CD14-positive monocyte (primary cell): ENCODE measurements around the gene CMC4. TPM values are rescaled to one million over a fixed set of nuclear protein-coding genes. Genes with fewer than 3 reads are reported as not detected.

Experiments
- DNase-seq, 3 donors: peaks; one replicate each; pipeline ENCODE4 v3.0.0-alpha.2; 2011 to 2022
- H2AFZ ChIP-seq: 2 replicates; pipeline ENCODE4 v1.6.0; 2012; ENCODE audit warnings: mild to moderate bottlenecking, low read depth, low read length, inconsistent platforms; ENCODE audit not compliant: insufficient read depth, poor library complexity, severe bottlenecking
- H3K27ac ChIP-seq, 2 donors: 1 replicate in 1 of 2; 2 replicates in 1 of 2; pipeline ENCODE4 v1.5.1; 2012 to 2013; ENCODE audit warnings: low read length in 2 of 2, control low read depth in 1 of 2, inconsistent platforms in 1 of 2, low read depth in 1 of 2, mild to moderate bottlenecking in 1 of 2
- H3K27me3 ChIP-seq, 2 donors: one replicate each; pipeline versions ENCODE4 v1.6.0 to v1.6.1; 2011 to 2013; ENCODE audit warnings: low read length in 2 of 2; ENCODE audit not compliant: control insufficient read depth in 2 of 2, insufficient read depth in 2 of 2
- H3K36me3 ChIP-seq, 2 donors: replicated peaks in 1 of 2; 1 replicate in 1 of 2; 2 replicates in 1 of 2; pipeline versions ENCODE4 v1.5.1 to v1.6.1; 2012 to 2013; ENCODE audit warnings: low read length in 2 of 2, control low read depth in 1 of 2, inconsistent platforms in 1 of 2, mild to moderate bottlenecking in 1 of 2; ENCODE audit not compliant: insufficient read depth in 2 of 2, control insufficient read depth in 1 of 2
- H3K4me1 ChIP-seq, 2 donors: 1 replicate in 1 of 2; 2 replicates in 1 of 2; pipeline versions ENCODE4 v1.5.1 to v1.6.1; 2012 to 2013; ENCODE audit warnings: low read length in 2 of 2, control low read depth in 1 of 2, inconsistent platforms in 1 of 2, mild to moderate bottlenecking in 1 of 2, moderate library complexity in 1 of 2; ENCODE audit not compliant: insufficient read depth in 2 of 2, control insufficient read depth in 1 of 2
- H3K4me2 ChIP-seq: replicated peaks from 2 replicates; pipeline ENCODE3; 2012; ENCODE audit warnings: low read length, moderate library complexity, mild to moderate bottlenecking; ENCODE audit not compliant: poor library complexity, severe bottlenecking; ENCODE audit errors: extremely low read depth
- H3K4me3 ChIP-seq, 3 experiments: fragments of 200-600 bp in 1 of 3; sonication (generic) in 1 of 3; replicated peaks in 1 of 3; 1 replicate in 2 of 3; 2 replicates in 1 of 3; pipeline ENCODE4 v1.5.1; 2011 to 2013; ENCODE audit warnings: low read length in 3 of 3, mild to moderate bottlenecking in 3 of 3, control low read depth in 2 of 3, low read depth in 2 of 3, inconsistent platforms in 1 of 3, moderate library complexity in 1 of 3
- H3K79me2 ChIP-seq: 2 replicates; pipeline ENCODE4 v1.6.0; 2012; ENCODE audit warnings: mild to moderate bottlenecking, control low read depth, inconsistent platforms, low read length, moderate library complexity; ENCODE audit not compliant: insufficient read depth
- H3K9ac ChIP-seq: 2 replicates; pipeline ENCODE4 v1.6.0; 2017; ENCODE audit warnings: low read length, mild to moderate bottlenecking; ENCODE audit not compliant: insufficient read depth, poor library complexity, severe bottlenecking
- H3K9me3 ChIP-seq, 2 donors: replicated peaks in 1 of 2; 1 replicate in 1 of 2; 2 replicates in 1 of 2; pipeline versions ENCODE4 v1.5.1 to v1.6.1; 2012 to 2013; ENCODE audit warnings: low read length in 2 of 2, control low read depth in 1 of 2; ENCODE audit not compliant: control insufficient read depth in 1 of 2, insufficient read depth in 1 of 2
- H4K20me1 ChIP-seq: 2 replicates; pipeline ENCODE4 v1.6.0; 2012; ENCODE audit warnings: mild to moderate bottlenecking, low read length, control low read depth, moderate library complexity; ENCODE audit not compliant: insufficient read depth
- H3K27ac Mint-ChIP-seq, 7 donors: one replicate each; pipeline ENCODE4 v1.8.0; 2020; ENCODE audit warnings: mild to moderate bottlenecking in 7 of 7, mixed read lengths in 7 of 7, moderate library complexity in 6 of 7, inconsistent platforms in 2 of 7
- H3K27me3 Mint-ChIP-seq, 3 donors: one replicate each; pipeline ENCODE4 v1.8.0; 2021 to 2022; ENCODE audit warnings: low read depth in 3 of 3, mild to moderate bottlenecking in 3 of 3, mixed read lengths in 3 of 3, moderate library complexity in 3 of 3, inconsistent platforms in 1 of 3
- H3K36me3 Mint-ChIP-seq, 2 donors: one replicate each; pipeline ENCODE4 v1.8.0; 2020; ENCODE audit warnings: mixed read lengths in 2 of 2, inconsistent platforms in 1 of 2, mild to moderate bottlenecking in 1 of 2
- H3K4me1 Mint-ChIP-seq: one replicate; pipeline ENCODE4 v1.8.0; 2020; ENCODE audit warnings: mild to moderate bottlenecking, mixed read lengths
- H3K4me3 Mint-ChIP-seq, 2 donors: one replicate each; pipeline ENCODE4 v1.8.0; 2020; ENCODE audit warnings: mild to moderate bottlenecking in 2 of 2, mixed read lengths in 2 of 2, moderate library complexity in 1 of 2
- H3K9me3 Mint-ChIP-seq, 7 donors: one replicate each; pipeline ENCODE4 v1.8.0; 2020 to 2022; ENCODE audit warnings: mixed read lengths in 7 of 7, mild to moderate bottlenecking in 6 of 7, moderate library complexity in 6 of 7, inconsistent platforms in 2 of 7
- CTCF ChIP-seq: fragments of 200-600 bp; IDR thresholded peaks from one replicate; pipeline ENCODE4 v1.8.0; 2022; ENCODE audit warnings: antibody characterized with exemption, mild to moderate bottlenecking
- WGBS: methylation state at CpG from one replicate; pipeline ENCODE4 v1.1.5; 2013; ENCODE audit warnings: missing lambda C conversion rate; ENCODE audit not compliant: insufficient coverage; 5-methylcytosine and 5-hydroxymethylcytosine counted together
- intact Hi-C, 2 donors: fragments of 100-400 bp; cut with micrococcal nuclease; formaldehyde crosslinking; loops; one replicate each; pipeline versions ENCODE4 v1.15.0 to v1.15.1; 2023
- polyA plus RNA-seq, 3 donors: library from polyadenylated mRNA; depleted of rRNA in 1 of 3; unstranded in 2 of 3; stranded (reverse) in 1 of 3; fragments of 300-500 nt in 2 of 3; fragments of >200 nt in 1 of 3; fragmentation: Illumina TruSeq in 2 of 3; gene quantifications; 1 replicate in 2 of 3; 2 replicates in 1 of 3; pipeline ENCODE4 v1.2.3, GENCODE V29; 2012 to 2021

Gene CMC4
- polyA plus RNA-seq, 3 donors = 6.4 to 11.1 (median 10.1) TPM

GRCh38 chrX:155068165-155068564 lies 2.8 kb downstream of the CMC4 start:
- DNase-seq = peak in 2 of 3 donors; percentile 2 to 33
- Mint-ChIP-seq H3K4me1 (peaks cover 25% of the 10 kb centered on the region), H3K36me3 (peaks cover 0 to 7% of the 10 kb centered on the region in 2 donors), H3K27ac (no peak overlapping the region), H3K4me3 (no peak overlapping the region), H3K27me3 (peaks cover 0 to 3% (median 0%) of the 10 kb centered on the region in 3 donors), H3K9me3 (peaks cover 0 to 8% (median 0%) of the 10 kb centered on the region in 7 donors)
- Histone ChIP-seq H3K9me3 (no peaks in the 10 kb centered on the region), H3K4me3 (no peak overlapping the region), H3K9ac (no peak overlapping the region), H3K36me3 (peaks cover 3 to 10% of the 10 kb centered on the region in 2 donors), H3K4me1 (peaks cover 16 to 20% of the 10 kb centered on the region in 2 donors), H3K4me2 (no peak overlapping the region), H3K27ac (no peak overlapping the region), H3K79me2 (peaks cover 24% of the 10 kb centered on the region), H4K20me1 (no peaks in the 10 kb centered on the region), H3K27me3 (no peaks in the 10 kb centered on the region), H2AFZ (no peak overlapping the region)
- no peak for TF ChIP-seq CTCF
- intact Hi-C loops = no loop called here
- WGBS = no CpG with 5 or more reads among the region's 1 CpG

DNA sequence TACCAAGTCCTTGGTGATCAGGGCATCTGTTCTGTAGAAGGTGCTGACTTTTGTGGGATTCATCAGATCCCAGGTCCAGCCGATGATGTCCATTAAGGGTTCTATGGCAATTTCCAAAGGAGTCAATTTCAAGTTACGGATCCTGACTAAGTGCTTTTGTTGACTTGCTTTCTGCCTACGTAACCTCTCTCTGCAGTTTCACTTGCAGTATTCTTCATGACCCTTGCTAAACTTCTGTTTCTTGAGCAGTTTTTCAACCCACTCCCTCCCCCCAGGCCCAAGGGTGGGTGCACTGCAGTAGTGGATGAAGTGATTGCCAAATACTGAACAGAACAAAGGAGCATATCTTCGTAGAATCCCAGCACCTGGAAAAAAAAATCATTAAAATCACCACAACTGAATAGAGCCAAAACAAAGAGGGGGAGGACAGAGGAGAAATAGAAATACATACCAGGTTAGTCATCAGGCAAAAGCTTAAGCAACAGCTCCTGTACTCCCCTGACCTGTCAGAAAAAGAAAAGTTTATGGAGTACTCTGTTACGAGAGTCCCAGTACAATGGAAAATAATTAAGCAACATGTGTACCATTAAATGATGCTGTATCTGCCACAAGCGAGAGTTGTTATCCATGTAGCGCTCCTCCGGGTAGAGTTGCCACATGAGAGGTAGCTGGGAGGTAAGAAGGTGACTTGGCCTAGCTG lies 5.8 kb downstream of the CMC4 start:
- Mint-ChIP-seq H3K36me3 (peaks cover 6 to 7% of the 10 kb centered on the region in 2 donors), H3K4me1 (peaks cover 13% of the 10 kb centered on the region), H3K27ac (peak overlapping the region in 1 of 7 donors; percentile 15), H3K9me3 (no peaks in the 10 kb centered on the region), H3K4me3 (no peak overlapping the region), H3K27me3 (peaks cover 0 to 3% (median 0%) of the 10 kb centered on the region in 3 donors)
- no peak overlapping the region for H3K27ac ChIP-seq
- no peak overlapping the region for H3K9ac ChIP-seq
- H3K27me3 ChIP-seq = no peaks in the 10 kb centered on the region
- no peak overlapping the region for H2AFZ ChIP-seq
- peaks cover 8% of the 10 kb centered on the region for H3K79me2 ChIP-seq
- H3K9me3 ChIP-seq = no peaks in the 10 kb centered on the region
- 94% methylated on average over 3 of the region's 8 CpGs for WGBS
- H3K4me3 ChIP-seq = no peak overlapping the region
- H3K4me2 ChIP-seq = no peak overlapping the region
- no peak for DNase-seq
- peaks cover 6 to 12% of the 10 kb centered on the region in 2 donors for H3K4me1 ChIP-seq
- H3K36me3 ChIP-seq = peaks cover 7 to 27% of the 10 kb centered on the region in 2 donors
- intact Hi-C loops = no loop called here
- no peak for TF ChIP-seq CTCF
- H4K20me1 ChIP-seq = no peaks in the 10 kb centered on the region
